ENCODE data around the gene ITGB5.

GRCh38 chr3:124774327-124774718 lies 112.8 kb downstream of the ITGB5 start:
- TF ChIP-seq SP1 (IDR thresholded peaks at IDR 0.05) = no peak
- no peak for TF ChIP-seq CTCF (IDR thresholded peaks at IDR 0.05; ENCODE audit: low read depth, low read length, missing input control)
- no peak for TF ChIP-seq GABPA (IDR thresholded peaks at IDR 0.05 in 1 of 2, conservative IDR thresholded peaks at IDR 0.05 in 1 of 2)
- no peak for TF ChIP-seq RAD21 (IDR thresholded peaks at IDR 0.05)
- TF ChIP-seq YY1 (IDR thresholded peaks at IDR 0.05) = no peak
- TF ChIP-seq MAX (IDR thresholded peaks at IDR 0.05) = no peak
- no peak for TF ChIP-seq FOXA1 (IDR thresholded peaks at IDR 0.05)
- no peak for TF ChIP-seq REST (IDR thresholded peaks at IDR 0.05)
- no peak for TF ChIP-seq HNF4G (IDR thresholded peaks at IDR 0.05)
- TF ChIP-seq RXRA (IDR thresholded peaks at IDR 0.05) = no peak
- TF ChIP-seq TAF1 (conservative IDR thresholded peaks at IDR 0.05) = no peak

Data from liver (tissue), 3 donors.